ENCODE measurements around the gene COL18A1. TPM values are rescaled to one million over a fixed set of nuclear protein-coding genes. Genes with fewer than 3 reads are reported as not detected.

The COL18A1 gene
- total RNA-seq, 1 experiment from 2014 or later: 4.2 TPM

DNA sequence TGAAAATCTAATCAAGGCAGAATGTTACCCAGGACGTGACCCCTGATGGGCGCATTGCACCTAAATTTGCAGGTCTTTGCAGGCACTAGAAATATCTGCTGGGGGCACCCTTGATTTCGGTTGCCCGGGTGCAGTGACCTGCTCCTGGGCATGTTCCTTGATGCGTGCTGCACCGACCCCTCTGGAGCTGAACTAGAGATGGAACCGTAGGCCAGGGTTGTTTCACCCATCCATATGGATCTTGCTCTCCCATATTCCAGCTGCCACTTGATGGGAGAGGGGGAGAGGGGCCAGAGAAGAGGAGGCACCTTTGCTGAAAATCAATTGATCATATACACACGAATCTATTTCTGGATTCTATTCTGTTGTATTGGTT lies 8.4 kb upstream of the COL18A1 start:
- DNase-seq (ENCODE audit: low read depth): no peak

DNA sequence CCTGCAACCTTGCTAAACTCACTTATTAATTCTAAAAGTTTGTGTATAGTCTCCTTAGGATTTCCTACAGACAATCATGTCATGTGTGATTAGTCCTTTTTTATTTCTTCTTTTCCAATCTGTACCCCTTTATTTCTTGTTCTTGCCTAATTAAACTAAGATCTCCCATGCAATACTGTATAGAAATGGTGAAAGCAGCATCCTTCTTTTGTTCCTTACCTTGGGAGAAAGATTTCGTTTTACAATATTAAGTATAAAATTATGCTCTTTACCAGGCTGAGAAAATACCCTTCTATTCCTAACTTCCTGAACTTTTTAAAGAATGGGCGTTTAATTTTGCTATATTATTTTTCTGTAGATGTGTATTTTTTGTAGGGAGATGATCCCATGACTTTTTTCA lies 7.6 kb upstream of the COL18A1 start:
- no peak for DNase-seq (ENCODE audit: low read depth)

DNA sequence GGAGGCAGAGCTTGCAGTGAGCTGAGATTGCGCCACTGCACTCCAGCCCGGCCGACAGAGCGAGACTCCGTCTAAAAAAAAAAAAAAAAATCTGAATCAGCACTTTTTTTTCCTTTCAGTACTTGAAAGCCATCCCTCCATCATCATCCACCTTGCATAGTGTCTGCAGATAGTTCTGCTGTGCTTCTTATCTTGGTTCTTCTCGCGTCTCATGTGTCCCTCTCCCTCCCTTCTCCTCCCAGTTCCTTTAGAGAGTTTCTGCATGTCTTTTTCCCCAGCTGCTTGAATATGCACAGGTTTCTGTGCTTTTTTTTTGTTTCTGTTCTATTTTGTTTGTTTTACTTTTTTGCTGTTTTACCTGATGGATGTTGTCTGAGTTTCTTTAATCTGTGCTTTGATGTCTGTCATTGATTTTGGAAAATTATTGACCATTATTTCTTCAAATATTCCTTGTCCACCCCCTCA lies 3.9 kb upstream of the COL18A1 start:
- peak; percentile 37 for DNase-seq (ENCODE audit: low read depth)

GRCh38 chr21:45401916-45402900 lies 2.8 kb upstream of the COL18A1 start:
- DNase-seq (ENCODE audit: low read depth): no peak

DNA sequence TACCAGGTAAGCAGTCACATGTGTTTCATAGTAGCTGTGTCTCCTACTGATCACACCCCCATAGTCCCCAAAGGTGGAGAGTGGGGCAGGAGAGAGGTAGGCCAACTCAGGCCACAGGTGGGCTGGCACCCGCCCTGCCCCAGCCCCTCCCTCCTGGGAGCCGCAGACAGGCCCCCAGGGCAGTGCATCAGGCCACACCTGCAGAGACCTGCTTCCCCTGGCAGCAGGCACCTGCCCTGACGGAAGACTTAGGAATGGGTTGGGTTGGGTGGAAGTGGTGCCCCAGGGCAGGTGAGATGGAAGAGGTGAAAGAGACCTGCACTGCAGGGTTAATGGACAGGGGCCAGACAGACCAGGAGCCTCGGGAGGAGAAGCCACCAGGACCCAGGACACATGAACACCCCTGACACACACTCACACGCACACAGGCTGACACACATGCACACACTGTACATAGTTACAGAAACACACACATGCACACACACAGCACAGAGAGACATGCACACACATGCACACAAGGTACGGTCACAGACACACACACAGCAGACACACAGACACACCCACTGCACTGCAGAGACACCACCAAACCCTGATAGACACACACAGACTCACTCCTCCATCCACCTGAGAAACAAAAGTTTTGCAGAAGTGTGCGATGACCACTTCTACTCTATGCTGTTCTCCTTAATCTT lies 1.7 kb upstream of the COL18A1 start:
- no peak for DNase-seq (ENCODE audit: low read depth)

- DNase-seq (ENCODE audit: low read depth): no peak
Measured at GRCh38 chr21:45403825-45404729, 888 bp upstream of the COL18A1 start.

GRCh38 chr21:45405271-45405818 lies 380 bp downstream of the COL18A1 start:
- DNase-seq (ENCODE audit: low read depth): no peak

GRCh38 chr21:45405819-45406762 lies 1.1 kb downstream of the COL18A1 start:
- no peak for DNase-seq (ENCODE audit: low read depth)

DNA sequence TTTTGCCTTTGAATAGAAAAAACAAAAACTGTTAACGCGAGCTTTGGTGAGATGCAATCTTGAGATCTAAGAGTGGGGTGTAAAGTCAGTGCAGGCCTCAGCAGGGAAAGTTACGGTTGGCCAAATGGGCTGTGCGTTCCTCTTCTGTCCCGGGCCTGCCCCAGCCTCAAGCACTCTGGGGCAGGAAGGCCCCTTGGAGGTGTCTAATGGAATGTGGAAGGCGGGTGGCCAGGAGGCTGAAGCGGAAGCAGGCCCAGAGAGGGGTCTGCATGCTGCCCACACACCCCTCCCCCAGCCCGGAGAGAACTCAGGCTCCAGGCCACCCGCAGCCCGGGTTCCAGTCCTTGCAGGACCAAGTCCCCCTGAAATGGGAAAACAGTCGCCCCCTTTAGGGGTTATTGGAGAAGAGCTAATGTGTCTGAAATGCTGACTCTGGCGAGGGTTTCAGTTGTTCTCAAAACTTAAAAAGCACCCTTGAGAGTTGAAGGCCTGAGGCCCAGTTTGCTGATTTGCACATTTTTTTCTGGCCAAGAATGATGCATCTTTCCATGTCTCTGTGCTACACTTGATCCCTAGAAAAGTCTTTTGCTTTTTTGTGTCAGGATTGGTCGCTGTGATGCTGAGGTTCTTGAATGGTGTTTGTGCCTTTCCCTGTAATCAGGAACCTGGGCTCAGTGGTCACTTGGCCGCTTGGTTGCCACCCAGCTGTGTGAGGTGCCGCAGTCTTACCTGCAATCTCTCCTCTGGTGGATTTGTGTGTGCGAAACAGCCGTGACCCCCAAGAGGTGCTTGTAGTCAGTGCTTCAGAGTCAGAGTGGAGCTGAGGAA lies 2.0 kb downstream of the COL18A1 start:
- no peak for DNase-seq (ENCODE audit: low read depth)

GRCh38 chr21:45407629-45408247 lies 2.8 kb downstream of the COL18A1 start:
- DNase-seq (ENCODE audit: low read depth): no peak

DNA sequence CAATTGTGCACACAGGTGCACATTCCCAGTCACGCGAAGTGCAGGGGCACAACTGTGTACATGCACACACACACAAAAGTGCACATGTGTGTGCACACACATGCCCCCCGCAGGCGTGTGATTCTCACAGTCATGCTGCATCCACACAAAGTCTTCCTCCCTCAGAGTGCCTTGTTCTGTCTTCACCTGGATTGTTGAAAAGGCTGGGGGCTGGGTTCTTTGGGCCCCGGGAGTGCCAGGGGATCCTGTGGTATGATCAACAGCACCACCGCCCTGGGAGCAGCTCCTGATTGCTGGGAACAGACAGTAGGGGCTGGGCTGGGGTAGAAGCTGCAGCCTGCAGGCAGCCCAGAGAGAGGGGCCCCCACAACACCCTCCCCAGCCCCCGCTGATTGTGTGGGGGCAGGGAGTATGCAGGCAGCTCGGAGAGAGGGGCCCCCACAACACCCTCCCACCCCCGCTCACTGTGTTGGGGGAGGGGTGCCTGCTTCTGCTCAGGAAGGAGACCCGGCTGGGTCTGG lies 3.4 kb downstream of the COL18A1 start:
- no peak for DNase-seq (ENCODE audit: low read depth)

GRCh38 chr21:45408801-45409261 lies 3.9 kb downstream of the COL18A1 start:
- no peak for DNase-seq (ENCODE audit: low read depth)

- DNase-seq (ENCODE audit: low read depth): no peak
Measured at GRCh38 chr21:45409466-45410150, 4.6 kb downstream of the COL18A1 start.

- DNase-seq (ENCODE audit: low read depth): no peak
Measured at GRCh38 chr21:45410151-45410864, 5.3 kb downstream of the COL18A1 start.

- no peak for DNase-seq (ENCODE audit: low read depth)
Measured at GRCh38 chr21:45410865-45411809, 6.2 kb downstream of the COL18A1 start.

GRCh38 chr21:45411810-45412206 lies 6.8 kb downstream of the COL18A1 start:
- no peak for DNase-seq (ENCODE audit: low read depth)

Data from HT1080 (cell line).